H1 (cell line): ENCODE measurements around the gene LAT. TPM values are rescaled to one million over a fixed set of nuclear protein-coding genes. Genes with fewer than 3 reads are reported as not detected.

Experiments used
- ATF3 ChIP-seq: IDR thresholded peaks from 2 replicates; pipeline ENCODE4 v1.6.1; 2011; ENCODE audit warnings: low read depth, mild to moderate bottlenecking, low read length; ENCODE audit not compliant: insufficient read depth
- CREB1 ChIP-seq: IDR thresholded peaks from 2 replicates; pipeline ENCODE4 v1.6.1; 2012; ENCODE audit warnings: inconsistent platforms
- KDM4A ChIP-seq: IDR thresholded peaks from one replicate; pipeline ENCODE4 v1.7.1; 2012; ENCODE audit warnings: low read depth, mild to moderate bottlenecking, moderate library complexity, low read length, inconsistent platforms; ENCODE audit not compliant: severe bottlenecking
- TBP ChIP-seq: IDR thresholded peaks from 2 replicates; pipeline ENCODE4 v1.6.1; 2011; ENCODE audit warnings: low read depth, low read length, improper control_type of control experiment
- polyA plus RNA-seq, 7 experiments: library from polyadenylated mRNA; depleted of rRNA in 3 of 7; stranded (reverse) in 5 of 7; unstranded in 2 of 7; fragments of >200 nt in 5 of 7; fragments of 200-250 nt in 2 of 7; gene quantifications; 1 replicate in 5 of 7; 2 replicates in 1 of 7; 4 replicates in 1 of 7; pipeline versions ENCODE4 v1.2.1 to v1.2.3, GENCODE V29; 2011 to 2013; ENCODE audit warnings: missing spikeins in 2 of 7, mixed read lengths in 2 of 7
- total RNA-seq: library from RNA; stranded (reverse); fragmentation: NEBNext Ultra II Directional; extraction: Animal tissue kit (Norgen Biotek cat#: 25700); gene quantifications from 2 replicates; pipeline ENCODE4 v1.2.1, GENCODE V29; 2021

Gene LAT
- total and polyA plus RNA-seq, 2 of the 8 experiments (the other 6 are each of a cell fraction or from before 2014, with no cell fraction given) = 2.7 to 3.4 TPM

- no peak for TF ChIP-seq CREB1
- TF ChIP-seq TBP = no peak
- no peak for TF ChIP-seq ATF3
- TF ChIP-seq KDM4A = no peak
- TF ChIP-seq, all 59 proteins: peak for 0
Observed at GRCh38 chr16:28986492-28986891, 1.6 kb downstream of the LAT start (continued).
